Stimulated activated CD8-positive, alpha-beta memory T cell treated with anti-CD3 and anti-CD28 coated beads, Interleukin-7, amount 100 ng/mL, for 4 hours (primary cell): ENCODE measurements around the gene TRIP10.
"Not testable (repeated sequence)": the region's sequence is repeated elsewhere in the genome, so short reads cannot be mapped to it uniquely, and the experiment has no call there.

Experiments used
- DNase-seq, 2 donors: peaks; one replicate each; pipeline ENCODE4 v3.0.0-alpha.2; 2020; ENCODE audit warnings: low read depth in 2 of 2

The TRIP10 gene

GRCh38 chr19:6740589-6741343 is 1.3 kb downstream of the TRIP10 start:
- DNase-seq, result no peak

DNA sequence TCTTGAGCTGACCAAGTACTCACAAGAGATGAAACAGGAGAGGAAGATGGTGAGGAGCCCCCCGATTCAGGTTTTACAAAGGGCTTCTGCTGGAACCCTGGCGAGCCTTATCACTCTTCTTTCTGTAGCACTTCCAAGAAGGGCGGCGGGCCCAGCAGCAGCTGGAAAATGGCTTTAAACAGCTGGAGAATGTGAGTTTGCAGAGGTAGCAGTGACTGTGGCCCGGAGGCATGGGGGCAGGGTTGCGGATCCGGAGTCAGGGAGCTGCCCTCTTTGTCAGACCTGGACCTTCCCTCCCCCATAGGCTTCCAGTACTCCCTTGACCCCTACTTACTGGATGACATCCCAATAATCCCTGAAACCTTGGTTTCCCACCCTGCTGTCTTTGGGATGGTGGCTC is 3.6 kb downstream of the TRIP10 start:
- no peak for DNase-seq

- no peak for DNase-seq
These were observed 4.4 kb downstream of the TRIP10 start for GRCh38 chr19:6743714-6744380.

GRCh38 chr19:6744381-6745301 is 5.2 kb downstream of the TRIP10 start:
- DNase-seq, result no peak

GRCh38 chr19:6745965-6746364 is 6.5 kb downstream of the TRIP10 start:
- DNase-seq, result no peak

- not testable (repeated sequence) for DNase-seq
These were observed 9.1 kb downstream of the TRIP10 start for GRCh38 chr19:6748543-6748942.

- DNase-seq, result no peak
These were observed 10.6 kb downstream of the TRIP10 start for GRCh38 chr19:6750062-6750461.

DNA sequence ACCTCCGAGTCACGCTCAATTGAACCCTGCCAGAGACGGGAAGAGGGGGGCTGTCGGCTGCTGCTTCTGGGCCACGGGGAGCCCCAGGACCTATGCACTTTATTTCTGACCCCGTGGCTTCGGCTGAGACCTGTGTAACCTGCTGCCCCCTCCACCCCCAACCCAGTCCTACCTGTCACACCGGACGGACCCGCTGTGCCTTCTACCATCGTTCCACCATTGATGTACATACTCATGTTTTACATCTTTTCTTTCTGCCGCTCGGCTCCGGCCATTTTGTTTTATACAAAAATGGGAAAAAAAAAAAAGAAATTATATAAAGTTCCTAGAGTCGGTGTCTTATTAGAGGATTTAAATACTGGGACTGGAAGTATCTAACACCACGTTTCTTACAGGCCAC is 11.7 kb downstream of the TRIP10 start:
- no peak for DNase-seq

DNA sequence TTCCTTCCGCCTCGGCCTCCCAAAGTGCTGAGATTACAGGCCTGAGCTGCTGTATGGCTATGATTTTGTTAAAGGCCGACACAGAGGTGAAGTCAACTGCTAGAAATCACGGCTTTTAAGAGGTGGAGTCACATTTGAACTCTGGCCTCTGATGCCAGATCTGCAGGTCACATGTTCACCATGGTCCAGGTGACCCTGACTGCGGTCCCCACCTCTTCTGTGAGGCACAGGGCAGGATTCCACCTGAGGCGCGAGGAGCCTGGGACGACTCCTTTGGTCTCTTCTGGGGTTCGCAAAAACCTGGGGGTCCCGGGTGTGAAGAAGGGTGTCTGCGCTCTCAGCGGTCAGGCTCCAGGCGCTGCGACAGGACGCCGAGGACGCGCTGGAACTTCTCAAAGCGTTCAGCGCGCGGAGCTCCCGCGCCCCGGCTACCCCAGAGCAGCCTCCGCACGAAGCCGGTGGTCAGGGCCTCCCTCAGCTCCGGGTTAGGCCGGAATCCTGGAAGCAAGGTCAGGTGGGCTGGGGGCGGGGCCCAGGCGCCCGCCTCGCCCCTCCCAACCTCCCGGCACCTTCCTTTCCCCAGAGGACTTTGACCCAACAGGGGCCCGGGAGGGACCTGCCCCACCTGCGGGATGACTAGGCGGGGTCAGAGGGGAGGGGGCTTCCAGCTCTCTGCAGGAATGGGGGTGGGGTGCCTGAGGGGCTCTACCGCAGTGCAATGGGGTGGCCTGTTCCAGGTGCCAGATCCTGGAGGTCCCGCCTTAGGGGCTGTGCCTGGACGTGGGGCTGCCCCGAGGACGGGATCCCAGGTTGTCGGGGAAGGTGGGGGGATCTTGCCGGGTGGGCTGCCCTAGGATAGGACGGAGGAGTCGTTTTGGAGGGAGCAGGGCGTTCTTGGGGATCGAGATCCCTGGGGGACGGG is 13.0 kb downstream of the TRIP10 start:
- no peak for DNase-seq

DNA sequence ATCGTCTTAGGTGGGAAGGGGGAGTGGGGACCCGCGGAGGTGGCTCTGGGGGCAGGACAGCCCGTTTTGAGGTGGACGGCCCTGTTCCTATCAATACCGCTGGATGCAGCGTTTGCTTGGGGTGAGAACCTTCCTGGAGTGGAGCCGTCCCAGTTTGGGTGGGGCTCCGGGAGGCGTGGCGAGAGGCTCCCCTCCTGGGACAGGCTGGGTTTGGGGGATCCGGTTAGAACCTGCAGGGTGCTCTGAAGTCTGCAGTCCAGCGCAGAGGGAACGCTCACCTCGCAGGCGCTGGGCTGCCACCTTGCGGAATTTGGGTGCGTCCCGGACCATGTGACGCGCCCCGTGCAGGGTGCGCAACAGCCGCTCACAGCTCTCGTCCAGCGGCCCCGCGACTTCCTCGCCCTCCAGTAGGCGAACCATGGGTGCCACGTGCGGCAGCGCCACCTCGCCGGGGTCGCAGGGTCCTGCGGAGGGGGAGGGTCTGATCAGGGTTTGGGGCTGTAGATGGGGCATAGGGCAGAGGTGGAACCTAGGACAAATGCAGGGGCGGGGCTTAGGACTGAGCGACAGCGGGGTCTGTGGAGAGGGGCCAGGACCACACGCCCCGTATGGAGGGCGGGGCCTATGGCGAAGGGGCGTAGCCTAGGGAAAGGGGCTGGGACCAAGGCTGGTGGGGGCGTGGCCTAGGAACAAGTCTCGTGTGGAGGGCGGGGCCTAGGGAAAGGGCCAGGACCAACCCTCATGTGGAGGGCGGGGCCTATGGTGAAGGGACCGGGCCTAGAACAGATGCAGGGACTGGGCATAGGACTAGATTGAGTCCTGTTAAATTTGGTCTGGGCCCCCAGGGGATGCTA is 13.9 kb downstream of the TRIP10 start:
- peak; percentile 54 to 65 for DNase-seq

GRCh38 chr19:6754136-6754535 is 14.7 kb downstream of the TRIP10 start:
- DNase-seq, result no peak

- no peak for DNase-seq
These were observed 15.4 kb downstream of the TRIP10 start for GRCh38 chr19:6754653-6755463.

- DNase-seq, result no peak
These were observed 21.1 kb downstream of the TRIP10 start for GRCh38 chr19:6760606-6761005.

GRCh38 chr19:6761053-6761676 is 21.7 kb downstream of the TRIP10 start:
- no peak for DNase-seq

GRCh38 chr19:6762253-6762797 is 22.8 kb downstream of the TRIP10 start:
- DNase-seq, result not testable (repeated sequence)

GRCh38 chr19:6765738-6766356 is 26.4 kb downstream of the TRIP10 start:
- DNase-seq, result no peak

DNA sequence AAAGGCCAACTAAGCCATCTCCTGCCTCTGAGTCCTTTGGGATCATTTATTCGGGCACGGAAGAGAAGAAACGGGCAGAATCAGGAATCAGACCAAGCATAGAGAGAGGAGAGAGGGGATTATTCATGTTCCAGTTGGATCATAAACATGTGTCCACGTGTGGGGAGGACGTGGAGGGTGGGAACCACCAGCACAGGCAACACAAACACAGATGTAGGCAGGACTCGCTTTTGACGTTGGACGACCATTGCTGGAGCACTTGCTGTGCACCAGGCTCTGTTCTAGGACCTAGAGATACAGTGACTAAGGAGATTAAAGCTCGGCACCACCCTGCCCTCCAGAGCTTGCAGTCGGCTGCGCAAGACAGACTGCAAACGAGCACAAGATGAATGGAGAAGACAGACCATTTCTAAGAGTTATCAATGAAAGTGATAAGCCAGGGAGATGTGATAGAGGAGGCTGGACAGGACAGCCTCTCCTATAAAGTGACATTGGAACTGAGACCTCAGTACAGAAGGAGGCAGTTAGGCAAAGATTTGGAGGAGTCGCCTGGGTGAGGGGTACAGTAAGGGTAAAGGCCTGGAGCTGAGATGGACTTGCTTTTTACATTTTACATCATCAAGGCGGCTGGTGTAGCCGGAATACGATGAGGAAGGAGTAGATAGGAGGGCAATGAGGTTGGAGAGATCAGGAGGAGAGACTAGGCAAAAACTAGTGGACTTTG is 27.0 kb downstream of the TRIP10 start:
- DNase-seq, result no peak

DNA sequence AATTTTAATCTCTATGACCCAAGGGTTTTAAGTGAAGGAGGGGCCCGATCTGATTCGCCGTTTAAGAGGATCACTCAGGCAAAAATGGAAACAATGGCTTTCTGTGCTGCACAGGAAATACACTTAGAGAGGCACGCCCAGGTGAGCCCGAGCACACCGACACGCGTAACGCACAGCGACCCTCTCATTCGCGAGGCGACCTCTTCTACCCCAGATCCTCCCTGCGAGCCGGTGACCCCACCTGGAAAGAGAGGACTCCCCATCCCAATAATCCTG is 27.5 kb downstream of the TRIP10 start:
- DNase-seq, result no peak
